WTC11 (cell line): ENCODE measurements around the gene GIMAP8. TPM values are rescaled to one million over a fixed set of nuclear protein-coding genes. Genes with fewer than 3 reads are reported as not detected.

ENCODE experiments used
- ATAC-seq: fragments of 200-7000 bp; cut with Tn5 transposase; 2 replicates; pipeline ENCODE4 v1.10.0; 2021; ENCODE audit warnings: mild to moderate bottlenecking, moderate library complexity
- CTCF ChIA-PET: fragments of 300-600 bp; sonication (Branson Sonifier 250); formaldehyde crosslinking; loops from one replicate; lab custom pipeline; 2021; ENCODE audit warnings: antibody characterized with exemption; lab: Charles Lee
- POLR2A ChIA-PET: fragments of 350-600 bp; sonication (Branson Sonifier 250); formaldehyde crosslinking; loops from one replicate; lab custom pipeline; 2021; ENCODE audit warnings: antibody characterized with exemption; lab: Charles Lee
- DNase-seq: peaks from one replicate; pipeline ENCODE4 v3.0.0; 2021; ENCODE audit warnings: low spot score
- H3K27ac Mint-ChIP-seq: 2 replicates; pipeline ENCODE4 v1.8.0; 2021; ENCODE audit warnings: mixed read lengths
- H3K27me3 Mint-ChIP-seq: 2 replicates; pipeline ENCODE4 v1.8.0; 2021; ENCODE audit warnings: low read depth, mild to moderate bottlenecking, moderate library complexity, mixed read lengths
- H3K36me3 Mint-ChIP-seq: 2 replicates; pipeline ENCODE4 v1.8.0; 2021; ENCODE audit warnings: mixed read lengths
- H3K4me1 Mint-ChIP-seq: 2 replicates; pipeline ENCODE4 v1.8.0; 2022; ENCODE audit warnings: mixed read lengths
- H3K4me3 Mint-ChIP-seq: 2 replicates; pipeline ENCODE4 v1.8.0; 2021; ENCODE audit warnings: mild to moderate bottlenecking, moderate library complexity, mixed read lengths
- H3K9me3 Mint-ChIP-seq: 2 replicates; pipeline ENCODE4 v1.8.0; 2021; ENCODE audit warnings: mixed read lengths
- ATF6 ChIP-seq: sonication (generic); formaldehyde crosslinking; IDR thresholded peaks from 2 replicates; pipeline ENCODE4 v1.8.1; 2023; ENCODE audit warnings: mild to moderate bottlenecking, missing genetic modification reagents
- CREB1 ChIP-seq: sonication (generic); formaldehyde crosslinking; IDR thresholded peaks from 2 replicates; pipeline ENCODE4 v1.8.0; 2023; ENCODE audit warnings: mild to moderate bottlenecking, missing genetic modification reagents
- ELF4 ChIP-seq: sonication (generic); formaldehyde crosslinking; IDR thresholded peaks from 2 replicates; pipeline ENCODE4 v1.8.1; 2022; ENCODE audit warnings: low read depth, mild to moderate bottlenecking, moderate library complexity, missing genetic modification reagents
- HMGA2 ChIP-seq: fragments of 250-450 bp; sonication (Bioruptor Pico); IDR thresholded peaks from 2 replicates; pipeline ENCODE4 v1.4.0; 2021; ENCODE audit warnings: mild to moderate bottlenecking, moderate library complexity
- IRF1 ChIP-seq: sonication (generic); formaldehyde crosslinking; IDR thresholded peaks from 2 replicates; pipeline ENCODE4 v1.8.0; 2023; ENCODE audit warnings: missing genetic modification reagents
- IRF2 ChIP-seq: sonication (generic); formaldehyde crosslinking; IDR thresholded peaks from 2 replicates; pipeline ENCODE4 v1.8.0; 2022; ENCODE audit warnings: low read depth, missing genetic modification reagents, borderline replicate concordance
- NR2C2 ChIP-seq: sonication (generic); formaldehyde crosslinking; IDR thresholded peaks from 2 replicates; pipeline ENCODE4 v1.8.0; 2022; ENCODE audit warnings: mild to moderate bottlenecking, missing genetic modification reagents
- ZNF416 ChIP-seq: fragments of 250-450 bp; sonication (Bioruptor Pico); IDR thresholded peaks from 2 replicates; pipeline ENCODE4 v1.9.0; 2021; ENCODE audit warnings: mild to moderate bottlenecking, inconsistent platforms
- ZNF423 ChIP-seq: fragments of 250-450 bp; sonication (Bioruptor Pico); IDR thresholded peaks from 2 replicates; pipeline ENCODE4 v2.1.2; 2022; ENCODE audit warnings: mild to moderate bottlenecking, moderate library complexity
- total RNA-seq: library from RNA; stranded (reverse); gene quantifications from 3 replicates; pipeline ENCODE4 v1.2.3, GENCODE V29; 2021
- TF ChIP-seq, protein P1 (sequence below): sonication (generic); formaldehyde crosslinking; IDR thresholded peaks from 2 replicates; pipeline ENCODE4 v1.8.0; 2022; ENCODE audit warnings: mild to moderate bottlenecking, missing genetic modification reagents

Gene GIMAP8
- total RNA-seq, 1 experiment from 2014 or later = 0.09 TPM

GRCh38 chr7:150514748-150515222, 64.4 kb downstream of the GIMAP8 start, which contains the start of gene GIMAP7:
Gene GIMAP7 (plus strand): TSS chr7:150514872. CDS start chr7:150519975, 5,103 bp downstream.
- ATAC-seq = no peak
- H3K27ac Mint-ChIP-seq = no peak within 1 kb of the TSS

GRCh38 chr7:150515248-150516147, 65.1 kb downstream of the GIMAP8 start:
- POLR2A ChIA-PET = no interaction called here
- H3K4me1 Mint-ChIP-seq = peaks cover 4% of the 10 kb centered on the region
- TF ChIP-seq IRF2 (CRISPR knock-in tag) = no peak
- TF ChIP-seq, protein P1, sequence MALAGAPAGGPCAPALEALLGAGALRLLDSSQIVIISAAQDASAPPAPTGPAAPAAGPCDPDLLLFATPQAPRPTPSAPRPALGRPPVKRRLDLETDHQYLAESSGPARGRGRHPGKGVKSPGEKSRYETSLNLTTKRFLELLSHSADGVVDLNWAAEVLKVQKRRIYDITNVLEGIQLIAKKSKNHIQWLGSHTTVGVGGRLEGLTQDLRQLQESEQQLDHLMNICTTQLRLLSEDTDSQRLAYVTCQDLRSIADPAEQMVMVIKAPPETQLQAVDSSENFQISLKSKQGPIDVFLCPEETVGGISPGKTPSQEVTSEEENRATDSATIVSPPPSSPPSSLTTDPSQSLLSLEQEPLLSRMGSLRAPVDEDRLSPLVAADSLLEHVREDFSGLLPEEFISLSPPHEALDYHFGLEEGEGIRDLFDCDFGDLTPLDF (CRISPR knock-in tag) = no peak
- TF ChIP-seq HMGA2 (CRISPR knock-in tag) = no peak
- peaks cover 10% of the 10 kb centered on the region for H3K9me3 Mint-ChIP-seq
- no peak overlapping the region for H3K27ac Mint-ChIP-seq
- no peak overlapping the region for H3K4me3 Mint-ChIP-seq
- DNase-seq = no peak
- H3K27me3 Mint-ChIP-seq = peaks cover 8% of the 10 kb centered on the region
- H3K36me3 Mint-ChIP-seq = no peaks in the 10 kb centered on the region
- CTCF ChIA-PET = interaction anchor here (0.9 to 1.9 kb wide), 2 partner anchors 36 to 67 kb away, joined by 3 to 5 read pairs; no protein-coding TSS in a partner anchor
- ATAC-seq = no peak

More at GRCh38 chr7:150514748-150515222, 64.4 kb downstream of the GIMAP8 start, which contains the start of gene GIMAP7:
- Mint-ChIP-seq H3K36me3 (no peaks in the 10 kb centered on the region), H3K9me3 (peaks cover 14% of the 10 kb centered on the region), H3K27me3 (peaks cover 15% of the 10 kb centered on the region), H3K4me3 (no peak within 1 kb of the TSS), H3K4me1 (no peaks in the 10 kb centered on the region)
- ChIA-PET CTCF (interaction anchor here (0.9 to 1.9 kb wide), 2 partner anchors 35 to 66 kb away, joined by 3 to 5 read pairs; no protein-coding TSS in a partner anchor), POLR2A (no interaction called here)
- TF ChIP-seq ZNF416 = no peak
- no peak for DNase-seq

- peaks cover 14% of the 10 kb centered on the region for H3K4me1 Mint-ChIP-seq
- H3K36me3 Mint-ChIP-seq = no peaks in the 10 kb centered on the region
- no peak overlapping the region for H3K4me3 Mint-ChIP-seq
- DNase-seq = no peak
- no peaks in the 10 kb centered on the region for H3K9me3 Mint-ChIP-seq
- H3K27ac Mint-ChIP-seq = no peak overlapping the region
- CTCF ChIA-PET = no interaction called here
- no peaks in the 10 kb centered on the region; the same call in none of the 2 replicates for H3K27me3 Mint-ChIP-seq
- TF ChIP-seq IRF1 = no peak
- POLR2A ChIA-PET = no interaction called here
- no peak for ATAC-seq
Observed at GRCh38 chr7:150516956-150517745, 66.7 kb downstream of the GIMAP8 start.

- CTCF ChIA-PET = no interaction called here
- peaks cover 35% of the 10 kb centered on the region for H3K4me1 Mint-ChIP-seq
- POLR2A ChIA-PET = no interaction called here
- no peak overlapping the region for H3K27ac Mint-ChIP-seq
- DNase-seq = no peak
- H3K36me3 Mint-ChIP-seq = peaks cover 3% of the 10 kb centered on the region; the same call in 1 of the 2 replicates
- H3K4me3 Mint-ChIP-seq = no peak overlapping the region
- no peaks in the 10 kb centered on the region; the same call in none of the 2 replicates for H3K27me3 Mint-ChIP-seq
- no peak for ATAC-seq
- H3K9me3 Mint-ChIP-seq = peaks cover 6% of the 10 kb centered on the region
- TF ChIP-seq IRF1 (no peak), ATF6 (CRISPR knock-in tag) (no peak), NR2C2 (CRISPR knock-in tag) (no peak), ZNF423 (CRISPR knock-in tag) (no peak), ELF4 (CRISPR knock-in tag) (no peak), HMGA2 (CRISPR knock-in tag) (no peak), CREB1 (CRISPR knock-in tag) (no peak)
Observed at GRCh38 chr7:150519310-150519709, 68.9 kb downstream of the GIMAP8 start.
